GM21825 (cell line): Measurements from ENCODE around the gene NPS.

Experiments used
- ATAC-seq: cut with Tn5 transposase; IDR thresholded peaks from one replicate; pipeline ENCODE4 v1.9.1; 2021; ENCODE audit warnings: mild to moderate bottlenecking, moderate library complexity; ENCODE audit not compliant: unreplicated experiment

NPS gene, protein sequence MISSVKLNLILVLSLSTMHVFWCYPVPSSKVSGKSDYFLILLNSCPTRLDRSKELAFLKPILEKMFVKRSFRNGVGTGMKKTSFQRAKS

DNA sequence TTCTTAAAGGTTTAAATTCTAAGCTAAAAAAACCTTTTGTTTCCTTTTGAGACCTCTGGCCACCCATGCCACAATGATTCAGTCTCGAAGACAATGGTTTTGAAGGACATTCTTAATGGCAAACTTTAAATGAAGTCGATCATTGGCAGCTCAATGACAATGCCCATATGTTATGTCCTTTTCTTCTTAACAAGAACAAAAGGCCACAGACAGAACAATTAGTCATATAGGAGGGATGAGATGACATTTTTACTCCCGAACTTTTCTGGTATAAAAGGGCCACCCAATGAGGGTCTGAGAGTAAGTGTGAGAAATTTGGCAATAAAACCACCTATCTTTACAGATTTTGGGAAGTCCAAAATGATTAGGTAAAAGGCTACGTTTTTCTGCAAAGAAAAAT is at the start of gene NPS:
Gene NPS, plus strand, starts transcription at position 301 of the 400 bp plus-strand sequence. Its CDS starts 60 bp downstream, at position 361.
- no peak for ATAC-seq

DNA sequence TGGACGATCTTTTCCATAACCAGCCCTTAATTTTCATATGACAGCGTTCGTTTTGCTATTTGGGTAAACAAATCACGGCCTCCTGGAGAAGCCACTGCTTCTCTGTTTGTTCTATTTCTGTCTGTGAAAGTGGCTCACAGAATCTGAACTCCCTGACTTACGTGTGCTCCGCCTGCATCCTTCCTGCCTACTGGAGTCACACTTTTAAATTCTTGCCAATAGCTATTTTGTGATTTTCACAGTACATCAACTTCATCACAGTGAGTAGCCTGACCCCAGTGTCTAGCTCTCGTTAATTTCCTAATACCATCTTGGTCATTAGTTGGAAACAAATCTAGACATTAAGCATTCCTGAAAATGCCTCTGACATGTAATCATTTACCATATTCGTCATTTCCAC is 49.0 kb upstream of the NPS start:
- no peak for ATAC-seq

DNA sequence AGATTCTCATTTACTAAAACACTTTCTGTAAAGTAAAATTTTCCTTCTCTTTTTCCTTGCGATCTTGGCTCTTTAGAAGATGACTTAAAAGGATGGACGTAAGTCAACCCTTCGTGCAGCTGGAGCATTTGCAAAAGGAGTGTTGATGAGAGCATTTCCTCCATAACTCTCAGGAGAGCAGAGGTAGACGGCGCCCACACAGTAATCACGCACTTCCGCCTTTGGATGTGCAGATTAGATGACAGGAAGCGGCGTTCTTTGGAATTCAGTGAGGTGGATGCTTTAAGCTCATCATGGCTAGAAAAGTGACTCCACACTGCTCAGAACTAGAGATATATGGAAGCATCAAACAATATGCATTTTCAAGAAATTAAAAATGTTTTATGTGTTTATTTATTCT is 43.0 kb upstream of the NPS start:
- ATAC-seq: no peak

DNA sequence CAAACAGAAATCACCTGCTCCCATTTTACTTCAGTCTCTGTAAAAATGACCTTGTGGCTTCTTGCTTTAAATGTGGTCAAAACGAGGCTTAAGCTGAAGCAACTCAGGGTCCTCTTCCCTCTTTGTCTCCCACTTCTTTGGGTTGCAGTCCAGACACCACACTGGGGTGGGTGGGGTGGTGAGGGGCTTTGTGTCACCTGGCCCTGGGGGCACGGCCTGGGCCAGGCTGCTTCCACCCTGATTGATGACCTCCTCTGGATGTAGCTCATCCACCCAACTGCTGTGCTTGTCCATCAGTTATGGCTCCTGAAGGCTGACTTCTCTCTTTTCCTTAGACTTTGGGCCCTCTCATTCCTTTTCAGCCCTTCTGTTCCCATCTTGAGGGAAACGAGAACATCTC is 26.8 kb upstream of the NPS start:
- no peak for ATAC-seq

DNA sequence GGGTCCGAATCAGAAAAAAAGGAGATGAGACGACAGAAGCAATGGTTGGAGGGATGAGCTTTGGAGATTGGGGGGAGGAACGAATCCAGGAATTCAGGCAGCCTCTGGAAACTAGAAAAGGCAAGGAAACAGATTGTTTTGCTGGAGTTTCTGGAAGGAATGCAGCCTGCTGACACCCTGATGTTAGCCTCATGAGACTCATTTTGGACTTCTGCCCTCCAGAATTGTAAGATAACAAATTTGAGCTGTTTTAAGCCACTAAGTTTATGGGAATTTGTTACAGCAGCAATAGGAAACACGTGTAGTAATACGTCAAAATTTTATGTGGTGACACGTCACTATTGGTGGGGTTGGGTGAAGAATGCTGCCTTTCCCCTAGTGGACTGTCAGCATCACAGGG is 25.6 kb upstream of the NPS start:
- no peak for ATAC-seq

DNA sequence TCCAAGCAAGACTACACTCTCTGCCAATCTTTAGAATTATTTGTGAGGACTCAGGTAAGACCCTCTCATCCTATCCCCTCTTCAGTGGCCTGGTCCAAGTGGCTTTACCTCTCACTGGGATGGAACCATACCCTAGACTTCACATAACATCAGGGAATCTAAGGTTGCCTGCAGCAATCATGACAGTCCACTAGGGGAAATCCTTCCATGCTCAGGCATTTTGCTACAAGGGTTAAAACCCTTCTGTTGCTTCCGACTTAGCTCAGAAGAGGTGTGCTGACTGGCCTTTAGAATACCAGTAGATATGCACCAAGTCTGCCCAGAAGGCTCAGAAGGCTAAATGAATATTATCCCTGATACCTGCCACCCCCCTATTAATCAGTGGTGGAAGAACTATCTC is 24.9 kb upstream of the NPS start:
- no peak for ATAC-seq

DNA sequence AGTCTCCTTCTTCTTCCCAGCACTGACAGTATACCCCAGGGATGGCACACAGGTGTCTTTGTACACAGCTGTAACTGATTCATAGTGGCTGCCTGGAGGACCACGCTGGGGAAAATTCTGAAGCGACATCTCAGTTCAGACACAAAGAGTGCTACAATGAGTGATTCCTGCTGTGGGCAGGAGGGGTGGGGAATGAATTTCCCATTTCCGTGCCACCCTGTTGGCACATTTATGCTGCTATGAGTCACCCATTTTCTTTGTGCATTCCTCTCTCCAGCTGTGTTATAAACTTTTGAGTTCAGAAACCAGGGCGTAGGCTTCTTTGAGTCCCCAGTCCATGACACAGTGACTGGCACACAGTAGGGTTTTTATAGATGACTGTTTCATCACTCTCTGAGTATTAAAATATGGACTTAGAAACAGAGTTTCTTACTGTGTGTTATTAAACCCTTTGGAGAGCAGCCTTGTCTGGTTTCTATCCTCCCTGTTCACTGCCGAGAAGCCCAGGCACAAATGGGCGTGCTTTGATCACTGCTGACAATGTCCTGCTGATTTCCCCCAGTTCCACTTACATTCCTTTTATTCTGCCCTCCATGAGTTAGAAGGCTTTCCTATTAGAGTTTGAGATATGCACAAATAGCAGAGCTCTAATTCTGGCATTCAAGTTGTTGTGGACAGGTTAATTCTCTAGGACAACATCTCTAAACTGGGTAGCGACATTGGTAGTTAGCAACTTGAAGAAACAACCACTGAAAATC is 24.0 kb upstream of the NPS start:
- no peak for ATAC-seq

DNA sequence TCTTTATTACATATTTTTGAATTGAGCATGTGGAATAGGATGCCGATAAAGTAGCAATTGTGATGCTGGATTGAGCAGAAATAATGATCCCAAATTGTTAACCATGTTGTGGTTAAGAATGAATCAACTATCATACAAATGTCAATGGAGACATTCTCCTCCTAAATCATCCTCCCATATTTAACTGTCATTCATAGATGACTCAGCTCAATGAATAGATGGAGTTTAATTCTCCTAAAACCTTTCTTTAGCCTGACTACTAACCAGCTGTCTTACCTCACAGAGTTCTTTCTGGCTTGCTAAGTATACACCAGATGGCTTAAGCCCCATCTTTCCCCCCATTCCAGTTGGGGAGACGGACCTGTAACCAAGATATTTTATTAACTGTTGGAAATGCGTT is 23.4 kb upstream of the NPS start:
- ATAC-seq: no peak

DNA sequence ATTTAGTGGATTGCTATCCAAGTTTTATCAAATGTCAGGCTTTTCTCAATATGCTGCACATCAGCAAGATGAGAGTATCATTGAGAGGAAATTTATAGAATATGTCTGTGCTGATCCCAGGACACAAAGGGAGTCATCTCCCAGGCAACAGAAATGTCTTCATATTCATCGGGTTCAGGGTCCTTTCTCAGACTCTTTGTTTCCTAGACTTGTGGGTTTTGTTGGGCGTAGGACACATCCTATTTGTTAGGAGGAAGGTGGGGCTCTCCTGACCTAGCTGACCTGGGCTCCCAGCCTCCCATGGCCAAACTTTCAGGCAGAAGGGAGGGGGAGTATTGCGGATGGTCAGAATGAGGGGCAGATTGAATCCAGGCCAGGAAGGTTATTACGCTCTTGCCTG is 22.9 kb upstream of the NPS start:
- no peak for ATAC-seq

DNA sequence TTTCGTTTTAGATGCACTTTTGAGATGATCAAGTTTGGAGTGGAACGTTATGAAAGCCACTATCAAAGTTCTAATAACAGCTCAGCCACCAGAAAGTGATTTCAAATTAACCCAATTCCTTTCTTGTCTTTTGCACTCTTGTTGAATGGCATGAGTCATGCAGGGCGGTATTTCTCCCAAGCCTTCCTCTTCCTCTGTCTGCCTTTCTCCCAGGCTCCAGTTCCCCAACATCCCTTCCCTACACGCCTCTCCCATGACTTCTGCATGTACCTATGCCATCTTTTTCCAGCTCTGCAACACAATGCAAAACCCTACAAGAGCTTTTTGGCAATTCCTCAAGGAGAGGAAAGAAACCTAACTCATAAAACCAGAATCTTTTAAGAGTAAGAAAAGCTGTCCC is 21.8 kb upstream of the NPS start:
- ATAC-seq: no peak

DNA sequence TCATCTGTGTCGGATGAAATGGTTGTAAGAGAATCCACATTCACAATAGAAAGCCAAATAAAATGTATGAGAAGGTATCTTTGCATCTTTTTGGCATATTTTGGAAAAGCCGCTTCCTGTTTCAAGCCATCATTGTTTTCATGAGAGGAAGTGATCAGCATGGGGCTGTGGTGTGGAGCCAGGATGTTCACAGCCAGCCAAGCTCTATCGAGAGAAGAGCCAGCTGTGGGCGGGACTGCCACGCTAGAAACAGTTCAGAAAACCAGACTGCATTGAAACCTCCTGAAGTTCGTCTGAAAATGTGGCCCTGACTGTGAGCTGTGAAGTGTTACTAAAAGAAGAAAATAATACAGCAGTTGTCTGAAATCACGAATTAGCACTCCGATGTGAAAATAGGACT is 21.2 kb upstream of the NPS start:
- no peak for ATAC-seq

DNA sequence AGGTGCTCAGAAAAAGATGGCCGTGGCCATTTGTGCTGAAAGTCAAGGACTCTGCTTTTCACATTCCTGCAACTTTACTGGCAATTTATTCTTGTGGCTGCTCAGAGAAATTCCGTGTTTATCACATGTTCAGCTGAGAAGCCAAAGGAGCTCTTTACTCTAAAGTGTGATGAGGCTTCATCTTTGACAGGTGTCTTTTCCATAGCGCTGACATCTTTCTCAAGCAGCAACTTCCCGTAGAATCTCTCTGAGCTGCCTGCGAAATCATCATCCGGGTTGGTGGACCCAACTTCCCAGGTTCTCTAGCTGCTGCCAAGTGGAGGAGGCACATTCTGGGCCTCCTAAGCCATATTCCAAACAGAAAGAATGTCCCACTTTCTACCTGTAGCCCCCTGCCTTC is 16.9 kb upstream of the NPS start:
- no peak for ATAC-seq

DNA sequence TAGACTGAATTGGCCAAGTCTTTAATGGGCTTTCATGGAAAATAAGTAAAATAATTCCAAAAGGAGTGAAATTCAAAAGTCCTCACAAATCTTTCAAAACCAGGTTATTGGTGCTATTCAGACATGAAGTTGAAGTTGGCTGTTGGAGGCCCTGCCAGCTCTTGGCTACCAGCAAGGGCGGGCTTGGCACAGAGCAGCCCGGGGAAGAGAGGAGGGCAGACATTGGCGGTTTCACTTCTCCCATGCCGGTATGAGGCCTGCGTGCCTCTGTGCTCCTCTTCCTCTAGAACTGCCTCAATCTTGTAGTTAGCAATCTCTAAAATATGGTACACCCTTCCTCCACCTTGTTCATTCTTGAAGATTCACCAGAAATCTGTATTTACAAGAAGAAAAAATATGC is 16.4 kb upstream of the NPS start:
- no peak for ATAC-seq

DNA sequence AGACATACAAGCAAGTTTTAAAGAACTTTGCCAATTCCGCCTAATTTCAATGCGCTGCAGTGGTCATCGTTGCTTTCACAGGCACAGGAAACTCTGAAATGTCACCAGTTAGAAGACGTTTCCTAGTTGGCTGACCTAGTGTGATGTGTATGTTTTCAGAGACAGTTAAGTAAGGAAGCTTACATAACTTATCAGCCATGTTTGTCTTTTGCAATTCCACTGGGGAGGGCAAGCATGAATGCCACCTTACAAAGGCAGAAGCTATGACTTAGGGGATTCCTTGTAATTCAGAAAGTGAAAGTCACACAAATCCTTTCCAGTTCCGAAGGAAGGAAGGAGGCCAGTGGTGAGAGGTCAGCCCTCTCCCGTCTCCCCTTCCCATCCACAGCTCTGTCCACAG is 15.0 kb upstream of the NPS start:
- no peak for ATAC-seq

DNA sequence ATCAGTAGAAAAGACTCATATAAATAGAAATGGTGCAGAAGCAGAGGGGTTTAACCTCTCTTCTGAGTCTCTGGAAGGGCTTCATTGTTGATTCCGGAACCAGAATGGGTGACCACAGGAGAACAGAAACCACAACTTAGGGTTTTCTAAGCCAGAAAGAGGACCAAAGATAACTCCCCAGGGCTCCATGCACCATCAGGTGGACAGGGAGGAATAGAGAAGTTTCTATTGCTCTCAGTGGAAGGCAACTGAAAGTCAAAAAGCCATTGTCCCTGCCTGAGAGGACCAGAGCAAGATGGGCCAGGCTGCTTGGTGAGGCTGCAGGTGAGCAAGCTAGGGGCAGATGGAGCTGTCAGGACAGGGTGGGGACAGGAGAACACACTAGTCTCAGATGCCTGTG is 14.6 kb upstream of the NPS start:
- no peak for ATAC-seq

DNA sequence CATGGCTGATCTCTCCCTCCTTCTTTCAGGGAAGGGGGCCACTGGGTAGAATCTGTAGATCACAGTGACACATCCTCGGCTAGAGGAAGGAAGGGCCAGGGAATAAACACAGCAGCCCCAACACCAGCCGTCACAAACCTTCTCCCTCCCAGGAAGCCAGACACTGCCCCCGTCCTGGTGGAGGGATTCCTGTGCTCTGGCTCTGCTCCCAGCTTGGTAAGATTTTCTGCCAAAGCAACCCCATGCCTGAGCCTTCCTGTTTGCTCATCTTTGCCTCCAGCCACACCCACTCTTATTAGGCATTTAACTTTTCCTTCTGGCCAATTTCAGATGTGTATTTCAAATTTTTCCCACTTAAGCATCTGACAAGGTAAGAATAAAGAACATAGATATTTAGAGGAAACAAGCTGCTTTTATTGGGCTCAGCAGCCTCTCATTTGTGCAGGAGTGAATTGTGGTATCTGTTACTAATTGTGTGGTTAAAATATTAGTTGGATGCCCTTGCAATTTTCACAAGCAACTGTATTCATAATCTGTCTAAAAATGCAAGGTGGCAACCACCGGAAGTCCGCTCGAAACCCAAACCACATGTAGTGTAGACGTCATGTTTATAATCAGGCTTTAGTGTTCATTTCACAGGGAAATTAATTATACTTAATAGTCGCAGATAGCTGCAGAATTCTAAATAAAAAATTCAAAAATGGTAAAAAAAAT is 13.2 kb upstream of the NPS start:
- ATAC-seq: no peak

DNA sequence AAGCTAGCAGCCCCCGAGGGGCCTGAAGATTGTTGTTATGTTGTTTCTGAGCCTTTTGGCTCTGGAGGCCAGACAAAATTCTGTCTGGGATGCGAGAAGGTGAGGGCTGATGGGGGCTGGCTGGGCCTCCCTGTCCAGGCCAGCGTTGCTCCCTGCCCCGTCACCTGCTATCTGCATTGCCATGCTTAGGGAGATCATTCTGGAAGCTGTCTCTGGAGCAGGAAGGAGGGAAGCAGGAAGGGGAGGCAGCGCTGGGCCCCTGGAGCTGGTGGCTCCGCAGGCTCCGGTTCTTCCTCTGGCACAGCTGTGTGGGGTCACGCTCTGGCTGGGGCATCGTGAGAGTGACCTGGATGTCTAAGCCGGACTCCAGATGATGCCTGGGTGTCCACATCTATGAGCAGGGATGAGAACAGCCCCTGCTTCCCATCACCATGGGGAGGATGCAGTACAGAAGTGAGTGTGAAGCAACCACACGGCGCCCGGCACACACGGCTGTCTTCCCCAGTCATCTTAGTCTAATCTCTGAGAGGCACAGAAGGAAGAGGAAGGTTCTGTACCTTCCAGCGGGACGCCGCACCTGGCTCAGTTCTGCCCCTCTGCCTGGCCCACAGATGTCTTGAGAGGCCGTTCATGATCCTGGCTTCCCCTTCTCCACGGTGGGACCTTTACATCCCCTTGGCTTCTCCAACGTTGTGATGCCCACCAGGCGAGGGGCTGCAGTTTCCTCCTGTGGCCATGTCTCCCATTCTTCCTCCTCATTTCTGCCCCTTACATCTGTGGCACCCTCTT is 11.9 kb upstream of the NPS start:
- ATAC-seq: no peak

DNA sequence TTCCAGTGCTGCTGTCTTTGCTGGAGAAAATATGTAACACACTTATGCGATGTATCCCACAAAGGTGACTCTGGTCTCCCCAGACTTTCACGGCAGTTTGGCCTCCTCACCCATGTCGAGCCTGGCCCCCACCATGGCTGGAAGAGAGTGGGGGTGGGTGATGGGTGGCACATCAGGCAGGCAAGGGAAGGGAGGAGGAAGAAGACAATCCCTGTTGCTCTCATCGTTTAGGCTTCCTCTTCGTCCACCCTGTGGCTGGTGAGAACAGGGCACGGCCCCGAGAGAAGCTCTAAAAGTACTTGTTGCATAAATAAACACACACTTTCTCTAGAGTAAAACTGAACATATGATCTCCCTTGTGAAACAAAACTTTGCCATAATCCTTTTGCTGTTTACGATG is 11.2 kb upstream of the NPS start:
- no peak for ATAC-seq

DNA sequence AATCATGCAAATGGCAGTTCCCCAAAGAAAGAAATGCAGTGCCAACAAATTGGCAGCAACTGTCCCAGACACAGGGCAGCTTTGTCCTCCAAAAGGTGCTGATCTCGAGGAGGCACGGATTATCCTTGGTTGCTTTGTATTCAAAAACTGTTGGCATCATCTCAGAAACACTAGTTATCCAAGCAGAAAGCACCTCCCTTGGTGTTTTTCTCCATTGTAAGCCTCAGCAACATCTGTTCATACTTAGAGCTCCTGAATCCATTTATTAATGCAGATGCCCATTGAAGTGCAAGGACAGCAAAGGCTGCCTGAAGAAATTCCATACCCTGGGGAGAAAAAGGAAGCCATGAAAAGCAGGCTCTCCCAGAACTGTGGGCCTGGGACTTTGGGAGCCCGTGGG is 1.1 kb upstream of the NPS start:
- no peak for ATAC-seq

DNA sequence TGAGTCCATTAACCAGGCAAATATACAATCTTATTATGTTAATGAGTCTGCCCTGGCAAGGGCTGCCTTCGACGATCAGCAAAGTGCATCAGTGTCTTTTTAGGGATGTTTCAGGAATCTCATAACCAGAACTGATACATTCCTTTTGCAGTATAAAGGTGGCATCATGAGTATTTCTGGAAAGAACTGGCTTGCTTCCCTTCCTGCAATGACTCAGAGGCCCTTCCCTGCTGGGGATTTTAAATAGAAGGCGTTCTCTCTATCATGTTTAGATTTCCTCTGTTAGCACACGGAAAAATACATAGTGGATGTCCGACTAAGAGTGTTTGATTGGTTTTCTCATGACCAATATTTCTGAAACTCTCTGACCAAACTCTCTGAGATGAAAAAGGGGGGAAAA is 1.8 kb downstream of the NPS start:
- ATAC-seq: no peak

DNA sequence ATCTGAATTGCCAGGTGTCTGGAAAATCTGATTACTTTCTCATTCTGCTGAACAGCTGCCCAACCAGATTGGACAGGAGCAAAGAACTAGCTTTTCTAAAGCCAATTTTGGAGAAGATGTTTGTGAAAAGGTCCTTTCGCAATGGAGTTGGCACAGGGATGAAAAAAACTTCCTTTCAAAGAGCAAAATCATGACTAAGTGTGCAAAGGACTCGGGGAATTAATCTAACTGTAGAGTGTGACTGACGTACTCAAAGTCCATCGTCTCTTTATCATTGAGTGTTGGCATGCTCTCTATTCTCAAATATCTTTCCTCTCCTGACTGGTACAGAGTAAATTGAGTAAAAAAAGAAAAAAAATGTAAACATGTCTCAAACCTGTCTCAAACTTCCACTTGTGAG is 3.3 kb downstream of the NPS start:
- ATAC-seq: no peak

DNA sequence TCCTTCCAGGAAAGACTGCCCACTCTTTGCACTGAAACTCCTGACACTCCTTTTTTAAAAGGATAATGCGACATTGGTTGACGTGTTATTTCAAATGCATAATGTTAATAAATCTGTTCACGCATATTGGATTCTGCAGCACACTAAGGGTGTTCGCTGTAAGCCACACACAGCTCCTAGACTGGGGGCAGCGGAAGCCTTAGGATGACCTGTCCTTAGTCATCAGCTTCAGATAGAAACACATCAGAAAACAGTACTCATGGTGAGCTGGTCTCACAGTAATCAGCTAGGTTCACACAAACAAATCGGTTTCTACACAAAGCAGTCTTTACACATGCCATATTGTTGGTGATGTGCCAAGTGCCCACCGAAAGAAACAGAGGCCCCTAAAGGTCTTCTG is 4.3 kb downstream of the NPS start:
- ATAC-seq: no peak
